Coronary artery (tissue), 2 donors: ENCODE results near the gene STAB2.

Source experiments
- DNase-seq: peaks from one replicate; pipeline ENCODE4 v3.0.0-alpha.2; 2017; ENCODE audit warnings: low spot score
- H3K27ac ChIP-seq, 2 donors: fragments of 200-600 bp; sonication (generic); one replicate each; pipeline ENCODE4 v1.5.1; 2016 to 2019
- H3K4me3 ChIP-seq: fragments of 200-600 bp; sonication (generic); 2 replicates; pipeline ENCODE4 v1.5.1; 2016; ENCODE audit warnings: mild to moderate bottlenecking, moderate library complexity
- TF ChIP-seq, protein P1 (sequence below): fragments of 200-600 bp; sonication (generic); IDR thresholded peaks from one replicate; pipeline ENCODE4 v1.5.1; 2019; ENCODE audit warnings: antibody characterized with exemption

Gene STAB2

DNA sequence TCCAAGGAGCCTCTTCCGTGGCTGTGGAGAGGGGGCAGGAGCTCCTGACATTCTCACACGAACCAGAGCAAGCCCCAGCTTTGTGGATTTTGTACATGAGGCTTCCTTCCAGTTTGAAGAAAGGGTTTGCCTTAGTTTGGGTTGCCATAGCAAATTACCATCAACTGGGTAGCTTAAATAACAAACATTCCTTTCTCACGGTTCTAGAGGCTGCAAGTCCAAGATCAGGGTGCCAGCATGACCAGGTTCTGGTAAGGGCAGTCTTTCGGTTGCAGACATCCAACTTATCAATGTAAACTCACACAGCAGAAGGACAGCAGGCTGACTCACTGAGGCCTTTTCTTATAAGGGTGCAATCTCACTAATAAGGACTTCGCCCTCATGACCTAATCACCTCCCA, 25.9 kb upstream of the STAB2 start:
- H3K4me3 ChIP-seq: no peak overlapping the region
- H3K27ac ChIP-seq: no peak overlapping the region
- TF ChIP-seq, protein P1, sequence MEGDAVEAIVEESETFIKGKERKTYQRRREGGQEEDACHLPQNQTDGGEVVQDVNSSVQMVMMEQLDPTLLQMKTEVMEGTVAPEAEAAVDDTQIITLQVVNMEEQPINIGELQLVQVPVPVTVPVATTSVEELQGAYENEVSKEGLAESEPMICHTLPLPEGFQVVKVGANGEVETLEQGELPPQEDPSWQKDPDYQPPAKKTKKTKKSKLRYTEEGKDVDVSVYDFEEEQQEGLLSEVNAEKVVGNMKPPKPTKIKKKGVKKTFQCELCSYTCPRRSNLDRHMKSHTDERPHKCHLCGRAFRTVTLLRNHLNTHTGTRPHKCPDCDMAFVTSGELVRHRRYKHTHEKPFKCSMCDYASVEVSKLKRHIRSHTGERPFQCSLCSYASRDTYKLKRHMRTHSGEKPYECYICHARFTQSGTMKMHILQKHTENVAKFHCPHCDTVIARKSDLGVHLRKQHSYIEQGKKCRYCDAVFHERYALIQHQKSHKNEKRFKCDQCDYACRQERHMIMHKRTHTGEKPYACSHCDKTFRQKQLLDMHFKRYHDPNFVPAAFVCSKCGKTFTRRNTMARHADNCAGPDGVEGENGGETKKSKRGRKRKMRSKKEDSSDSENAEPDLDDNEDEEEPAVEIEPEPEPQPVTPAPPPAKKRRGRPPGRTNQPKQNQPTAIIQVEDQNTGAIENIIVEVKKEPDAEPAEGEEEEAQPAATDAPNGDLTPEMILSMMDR: no peak
- no peak for DNase-seq

DNA sequence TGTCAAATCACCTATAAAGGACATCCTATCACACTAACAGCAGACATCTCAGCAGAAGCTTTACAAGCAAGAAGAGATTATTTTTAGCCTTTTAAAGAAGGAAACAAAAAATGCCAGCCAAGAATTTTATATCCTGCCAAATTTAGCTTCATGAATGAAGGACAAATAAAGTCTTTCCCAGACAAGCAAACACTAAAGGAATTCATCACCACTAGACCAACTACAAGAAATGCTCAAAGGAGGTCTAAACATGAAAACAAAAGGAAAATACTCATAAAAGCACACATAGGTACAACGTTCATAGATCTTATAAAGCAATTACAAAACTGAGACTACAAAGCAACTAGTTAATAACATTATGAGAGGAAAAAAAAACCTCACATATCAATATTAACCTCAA, 20.7 kb upstream of the STAB2 start:
- H3K27ac ChIP-seq: no peak overlapping the region
- H3K4me3 ChIP-seq: no peak overlapping the region
- TF ChIP-seq, protein P1: no peak
- DNase-seq: no peak

DNA sequence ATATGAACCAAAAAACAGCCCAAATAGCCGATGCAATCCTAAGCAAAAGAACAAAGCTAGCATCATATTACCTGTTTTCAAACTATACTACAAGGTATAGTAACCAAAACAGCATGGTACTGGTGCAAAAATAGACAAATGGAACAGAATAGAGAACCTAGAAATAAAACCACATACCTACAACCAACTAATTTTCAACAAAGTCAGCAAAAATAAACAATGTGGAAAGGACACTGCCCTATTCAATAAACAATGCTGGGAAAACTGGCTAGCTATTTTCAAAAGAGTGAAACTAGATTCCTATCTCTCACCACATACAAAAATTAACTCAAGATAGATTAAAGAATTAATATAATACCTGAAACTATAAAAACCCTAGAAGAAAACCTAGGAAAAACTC, 17.8 kb upstream of the STAB2 start:
- no peak overlapping the region for H3K4me3 ChIP-seq
- no peak overlapping the region for H3K27ac ChIP-seq
- DNase-seq: no peak
- TF ChIP-seq, protein P1: no peak

DNA sequence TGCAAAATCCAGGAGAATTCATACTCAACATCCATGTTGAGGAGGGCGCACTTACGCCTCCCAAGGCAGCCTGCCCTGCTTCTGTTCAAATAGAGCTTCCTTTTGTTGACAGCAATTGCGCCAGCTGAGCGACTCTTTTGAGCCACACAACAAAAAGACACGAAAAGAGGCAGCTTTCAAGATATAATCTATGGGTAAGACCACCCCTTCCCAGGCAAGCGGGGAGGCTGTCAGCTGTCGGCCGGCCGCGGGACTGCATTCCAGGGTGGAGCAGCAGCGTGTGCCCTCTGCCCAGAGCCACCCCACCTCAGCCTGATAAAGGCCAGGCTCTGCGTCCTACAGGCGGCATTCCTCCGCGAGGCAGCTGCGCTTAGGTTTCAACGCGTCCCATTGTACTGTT, 15.8 kb upstream of the STAB2 start:
- no peak overlapping the region for H3K4me3 ChIP-seq
- TF ChIP-seq, protein P1: no peak
- DNase-seq: no peak
- H3K27ac ChIP-seq: no peak overlapping the region

DNA sequence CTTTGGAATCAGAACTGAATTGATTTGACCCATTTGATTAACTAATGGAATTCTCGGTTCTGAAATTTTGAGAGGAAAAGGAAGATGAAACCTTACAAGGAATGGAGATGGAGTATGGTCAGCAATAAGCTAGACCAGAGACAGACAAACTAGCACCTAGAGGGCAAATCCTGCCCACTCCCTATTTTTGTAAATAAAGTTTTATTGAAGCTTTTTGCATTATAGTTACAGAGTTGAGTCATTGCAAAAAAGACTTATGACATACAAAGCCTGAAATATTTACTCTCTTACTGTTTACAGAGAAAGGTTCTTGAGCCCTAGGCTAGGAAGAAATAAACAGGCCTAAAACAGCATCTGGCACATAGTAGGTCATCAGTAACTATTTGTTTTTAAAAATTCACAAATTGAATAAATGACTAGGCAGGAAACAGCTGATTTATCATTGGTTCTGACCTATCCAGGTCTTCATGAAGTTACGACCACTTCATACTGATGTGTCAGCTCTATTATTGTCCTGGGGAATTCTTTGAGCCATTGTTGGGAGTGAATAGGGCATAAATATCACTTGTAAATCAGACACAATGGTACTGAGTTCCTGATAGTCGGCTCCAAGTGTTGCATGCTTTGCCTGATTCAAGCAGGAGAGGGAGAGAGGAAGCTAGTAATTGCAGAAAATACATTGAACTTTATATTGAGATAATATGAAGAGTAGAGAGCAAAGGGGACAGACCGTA, 14.6 kb upstream of the STAB2 start:
- no peak for DNase-seq
- H3K27ac ChIP-seq: no peak overlapping the region
- H3K4me3 ChIP-seq: no peak overlapping the region
- TF ChIP-seq, protein P1: no peak

DNA sequence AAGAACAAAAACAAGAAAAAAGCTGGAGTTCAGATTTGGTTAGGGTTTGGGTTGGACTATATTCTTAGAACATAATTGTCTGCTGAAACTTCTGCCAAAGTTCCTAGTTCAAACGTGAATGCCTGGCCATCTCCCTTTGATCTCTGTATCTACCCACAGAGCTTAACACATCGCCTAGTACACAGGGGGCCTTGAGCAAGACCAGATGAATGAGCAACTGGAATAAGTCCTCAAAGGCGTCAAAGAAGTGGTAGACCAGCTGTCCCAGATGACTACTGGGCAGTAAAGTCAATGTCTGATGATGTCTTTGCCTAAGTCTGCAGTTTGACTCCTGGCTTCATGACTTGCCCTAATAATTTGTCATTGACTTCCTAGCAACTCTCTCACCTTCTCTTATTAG, 13.9 kb upstream of the STAB2 start:
- no peak for DNase-seq
- Histone ChIP-seq H3K27ac (no peak overlapping the region), H3K4me3 (no peak overlapping the region)
- TF ChIP-seq, protein P1: no peak

DNA sequence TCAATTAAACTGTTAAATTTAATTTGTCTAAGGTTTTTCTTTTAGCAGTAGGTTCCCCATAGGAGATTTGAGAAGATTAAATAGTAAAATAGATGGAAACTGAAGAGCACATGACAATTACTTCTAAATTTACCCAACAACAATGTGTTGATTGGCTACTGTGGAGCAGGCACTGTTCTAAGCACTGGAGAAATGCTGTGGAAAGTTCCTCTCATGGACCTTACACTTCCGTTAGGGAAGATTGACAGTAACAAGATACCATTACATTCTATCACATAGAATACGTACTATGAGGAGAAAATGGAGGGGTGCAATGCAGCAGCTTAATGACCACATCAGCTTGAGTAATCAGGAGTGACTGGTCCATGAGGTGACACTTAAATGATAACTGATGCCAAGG, 8.1 kb upstream of the STAB2 start:
- TF ChIP-seq, protein P1: no peak
- no peak for DNase-seq

More for the DNA sequence above, 8.1 kb upstream of the STAB2 start:
- Histone ChIP-seq H3K4me3 (no peak overlapping the region), H3K27ac (no peak overlapping the region)
